Measurements from ENCODE around the gene PPP1R10. TPM values are rescaled to one million over a fixed set of nuclear protein-coding genes. Genes with fewer than 3 reads are reported as not detected.
A peak's percentile ranks its signal among the peaks of the same experiment; 100 is the strongest.

Gene PPP1R10
- polyA plus RNA-seq, 2 of the 4 experiments (the other 2 are of a cell fraction), result 26.4 to 37.6 TPM

GRCh38 chr6:30646450-30647241 lies 29.6 kb upstream of the PPP1R10 start, which contains the start of gene C6orf136:
Gene C6orf136 (plus strand): TSS chr6:30647133. CDS start chr6:30647232, 99 bp downstream.
- TF ChIP-seq ZNF302 (CRISPR knock-in tag; IDR thresholded peaks at IDR 0.05) (no peak), NFE2L2 (conservative IDR thresholded peaks at IDR 0.05; ENCODE audit: low read length) (no peak), HOXA7 (CRISPR knock-in tag; IDR thresholded peaks at IDR 0.05) (no peak), SMC3 (IDR thresholded peaks at IDR 0.05) (no peak), MAFK (IDR thresholded peaks at IDR 0.05; ENCODE audit: partially characterized antibody) (no peak), CBX8 (IDR thresholded peaks at IDR 0.05) (no peak), ZFP36 (IDR thresholded peaks at IDR 0.05; ENCODE audit: borderline replicate concordance, partially characterized antibody) (no peak), RFX5 (IDR thresholded peaks at IDR 0.05) (no peak), FOSB (CRISPR knock-in tag; IDR thresholded peaks at IDR 0.05) (no peak), REST (IDR thresholded peaks at IDR 0.05) (no peak), JUNB (IDR thresholded peaks at IDR 0.05) (no peak), ELK1 (IDR thresholded peaks at IDR 0.05; ENCODE audit: low read depth, low read length) (no peak), BHLHE40 (IDR thresholded peaks at IDR 0.05; ENCODE audit: low read depth, low read length) (no peak), EHMT2 (IDR thresholded peaks at IDR 0.05; ENCODE audit: low read depth) (no peak)
- TF ChIP-seq, protein P1, sequence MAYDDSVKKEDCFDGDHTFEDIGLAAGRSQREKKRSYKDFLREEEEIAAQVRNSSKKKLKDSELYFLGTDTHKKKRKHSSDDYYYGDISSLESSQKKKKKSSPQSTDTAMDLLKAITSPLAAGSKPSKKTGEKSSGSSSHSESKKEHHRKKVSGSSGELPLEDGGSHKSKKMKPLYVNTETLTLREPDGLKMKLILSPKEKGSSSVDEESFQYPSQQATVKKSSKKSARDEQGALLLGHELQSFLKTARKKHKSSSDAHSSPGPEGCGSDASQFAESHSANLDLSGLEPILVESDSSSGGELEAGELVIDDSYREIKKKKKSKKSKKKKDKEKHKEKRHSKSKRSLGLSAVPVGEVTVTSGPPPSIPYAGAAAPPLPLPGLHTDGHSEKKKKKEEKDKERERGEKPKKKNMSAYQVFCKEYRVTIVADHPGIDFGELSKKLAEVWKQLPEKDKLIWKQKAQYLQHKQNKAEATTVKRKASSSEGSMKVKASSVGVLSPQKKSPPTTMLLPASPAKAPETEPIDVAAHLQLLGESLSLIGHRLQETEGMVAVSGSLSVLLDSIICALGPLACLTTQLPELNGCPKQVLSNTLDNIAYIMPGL (CRISPR knock-in tag; IDR thresholded peaks at IDR 0.05; ENCODE audit: borderline replicate concordance), result no peak
- TF ChIP-seq, protein P2, sequence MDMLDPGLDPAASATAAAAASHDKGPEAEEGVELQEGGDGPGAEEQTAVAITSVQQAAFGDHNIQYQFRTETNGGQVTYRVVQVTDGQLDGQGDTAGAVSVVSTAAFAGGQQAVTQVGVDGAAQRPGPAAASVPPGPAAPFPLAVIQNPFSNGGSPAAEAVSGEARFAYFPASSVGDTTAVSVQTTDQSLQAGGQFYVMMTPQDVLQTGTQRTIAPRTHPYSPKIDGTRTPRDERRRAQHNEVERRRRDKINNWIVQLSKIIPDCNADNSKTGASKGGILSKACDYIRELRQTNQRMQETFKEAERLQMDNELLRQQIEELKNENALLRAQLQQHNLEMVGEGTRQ (IDR thresholded peaks at IDR 0.05), result no peak
- ATAC-seq (peak; percentile 86 to 89), FAIRE-seq (no peak), DNase-seq (ENCODE audit: low read depth in 1 of 2, low spot score in 1 of 2) (peak; percentile 85 to 93)
- ChIA-PET CTCF (interaction anchor here (0.6 kb wide), 1 partner anchor 11 kb away, joined by 3 read pairs; no protein-coding TSS in a partner anchor), POLR2A (interaction anchor here (1.0 kb wide), 1 partner anchor 29 kb away, joined by 4 read pairs; the partner anchor contains the start of genes MRPS18B and PPP1R10)
- Histone ChIP-seq H3K4me2 (peak within 1 kb of the TSS; percentile 71), H3K4me3 (peak within 1 kb of the TSS; percentile 72), H3K27ac (peak within 1 kb of the TSS; percentile 88 to 97), H3K4me1 (peaks cover 9% of the 10 kb centered on the region), H3K9me3 (no peaks in the 10 kb centered on the region)
- WGBS (ENCODE audit: missing lambda C conversion rate), result 31% methylated on average over 18 of the region's 37 CpGs

DNA sequence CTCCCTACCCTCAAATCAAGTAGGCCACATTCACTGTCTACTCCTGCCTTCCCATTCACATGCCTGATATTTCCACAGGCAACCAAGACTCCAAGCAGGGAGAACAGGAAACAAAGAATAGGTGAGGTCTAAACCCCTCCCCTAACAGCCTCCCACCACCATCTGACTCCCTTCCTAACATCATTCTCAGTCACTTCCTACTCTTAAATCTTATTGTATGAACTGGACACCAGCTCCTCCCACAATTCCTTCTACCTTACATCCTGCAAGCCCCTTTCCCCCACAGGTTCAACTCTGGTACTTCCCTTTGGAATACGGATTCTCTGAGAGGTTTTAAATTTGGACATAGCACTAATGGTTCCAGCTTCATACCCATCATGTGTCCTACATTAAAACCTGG lies 28.9 kb upstream of the PPP1R10 start:
- FAIRE-seq (no peak), DNase-seq (ENCODE audit: low read depth in 1 of 2, low spot score in 1 of 2) (no peak), ATAC-seq (no peak)
- WGBS (ENCODE audit: missing lambda C conversion rate), result 90% methylated on average over 1 of the region's 1 CpG
- Histone ChIP-seq H3K9me3 (no peaks in the 10 kb centered on the region), H3K4me2 (peak overlapping the region; percentile 71; the same call in 1 of the 3 replicates), H3K4me3 (no peak overlapping the region), H3K27ac (no peak overlapping the region), H3K4me1 (peaks cover 9% of the 10 kb centered on the region)
- POLR2A ChIA-PET, result no interaction called here
- CTCF ChIA-PET, result interaction anchor here (1.5 kb wide), 1 partner anchor 20 kb away, joined by 4 read pairs; the partner anchor contains the start of gene ATAT1
- no peak for TF ChIP-seq REST (IDR thresholded peaks at IDR 0.05)
- TF ChIP-seq E2F6 (IDR thresholded peaks at IDR 0.05; ENCODE audit: borderline replicate concordance, low read depth), result no peak
- no peak for TF ChIP-seq NPAS2 (CRISPR knock-in tag; IDR thresholded peaks at IDR 0.05; ENCODE audit: borderline replicate concordance)
- TF ChIP-seq EHMT2 (IDR thresholded peaks at IDR 0.05; ENCODE audit: low read depth), result no peak
- TF ChIP-seq PBX3 (IDR thresholded peaks at IDR 0.05), result no peak
- no peak for TF ChIP-seq HEYL (CRISPR knock-in tag; IDR thresholded peaks at IDR 0.05)
- no peak for TF ChIP-seq TFCP2L1 (CRISPR knock-in tag; IDR thresholded peaks at IDR 0.05)
- TF ChIP-seq CEBPB (IDR thresholded peaks at IDR 0.05), result no peak

Measured in A549 (cell line).